ENCODE measurements around the gene MSRB1. TPM values are rescaled to one million over a fixed set of nuclear protein-coding genes. Genes with fewer than 3 reads are reported as not detected.

MSRB1 gene
- total RNA-seq, 1 experiment from 2014 or later = 18.3 TPM

DNA sequence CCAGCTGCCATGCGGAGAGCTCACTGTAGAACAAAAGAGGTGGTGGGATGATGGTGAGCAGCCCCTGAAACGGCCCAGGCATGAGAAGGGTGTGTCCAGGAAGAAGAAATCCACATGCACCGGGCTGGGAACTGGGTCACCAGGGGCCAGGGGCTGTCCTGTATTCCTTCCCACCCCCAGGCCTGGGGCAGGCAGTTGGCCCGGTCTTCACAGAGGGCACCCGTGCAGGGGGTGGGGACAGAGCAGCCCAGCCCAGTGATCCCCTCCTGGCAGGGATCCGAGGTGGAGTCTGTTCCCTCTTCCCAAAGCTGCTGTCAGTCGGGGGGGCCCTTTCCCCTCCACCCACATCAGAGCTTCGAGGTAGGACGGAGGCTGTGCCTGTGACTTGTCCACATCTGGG, 34.0 kb downstream of the MSRB1 start:
- Histone ChIP-seq H3K9me2 (ENCODE audit: insufficient read depth) (no peaks in the 10 kb centered on the region), H3K4me3 (replicated peaks in 1 of 2; ENCODE audit: low read depth in 1 of 2, low read length in 2 of 2) (no peak overlapping the region), H4K20me1 (ENCODE audit: insufficient read depth) (no peaks in the 10 kb centered on the region), H3K9me3 (ENCODE audit: control insufficient read depth in 1 of 2, insufficient read depth in 1 of 2, low read depth in 1 of 2, low read length in 2 of 2) (no peaks in the 10 kb centered on the region), H2AFZ (ENCODE audit: low read depth, low read length, poor library complexity, severe bottlenecking) (no peak overlapping the region), H3K4me1 (ENCODE audit: control insufficient read depth in 1 of 2, insufficient read depth in 2 of 2, low read length in 2 of 2) (peaks cover 17 to 19% of the 10 kb centered on the region in 2 experiments), H3K27ac (ENCODE audit: low read depth, low read length) (no peak overlapping the region), H3K9ac (ENCODE audit: low read length) (no peak overlapping the region), H3K36me3 (ENCODE audit: control insufficient read depth in 1 of 2, insufficient read depth in 2 of 2, low read length in 2 of 2) (no peaks in the 10 kb centered on the region), H3K27me3 (ENCODE audit: insufficient read depth, low read length) (no peaks in the 10 kb centered on the region), H3K79me2 (ENCODE audit: insufficient read depth, low read length) (no peaks in the 10 kb centered on the region), H3K4me2 (ENCODE audit: low read length) (no peak overlapping the region)
- DNase-seq (ENCODE audit: low read depth, low spot score) (no peak), ATAC-seq (no peak)
- POLR2A ChIA-PET = interaction anchor here (1.2 kb wide), 1 partner anchor 12 kb away, joined by 3 read pairs; no protein-coding TSS in a partner anchor
- TF ChIP-seq, protein P1, sequence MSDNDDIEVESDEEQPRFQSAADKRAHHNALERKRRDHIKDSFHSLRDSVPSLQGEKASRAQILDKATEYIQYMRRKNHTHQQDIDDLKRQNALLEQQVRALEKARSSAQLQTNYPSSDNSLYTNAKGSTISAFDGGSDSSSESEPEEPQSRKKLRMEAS (IDR thresholded peaks at IDR 0.05) = no peak
- no peak for TF ChIP-seq EZH2phosphoT487 (IDR thresholded peaks at IDR 0.05; ENCODE audit: borderline replicate concordance)
- no peak for TF ChIP-seq RAD21 (IDR thresholded peaks at IDR 0.05; ENCODE audit: low read depth)
- no peak for TF ChIP-seq TCF7L2 (IDR thresholded peaks at IDR 0.05; ENCODE audit: borderline replicate concordance, extremely low read depth, insufficient read depth, insufficient read length)
- no peak for TF ChIP-seq ELF1 (IDR thresholded peaks at IDR 0.05; ENCODE audit: borderline replicate concordance, low read depth)
- no peak for TF ChIP-seq CBX3 (IDR thresholded peaks at IDR 0.05; ENCODE audit: low read depth)
- TF ChIP-seq, protein P2, sequence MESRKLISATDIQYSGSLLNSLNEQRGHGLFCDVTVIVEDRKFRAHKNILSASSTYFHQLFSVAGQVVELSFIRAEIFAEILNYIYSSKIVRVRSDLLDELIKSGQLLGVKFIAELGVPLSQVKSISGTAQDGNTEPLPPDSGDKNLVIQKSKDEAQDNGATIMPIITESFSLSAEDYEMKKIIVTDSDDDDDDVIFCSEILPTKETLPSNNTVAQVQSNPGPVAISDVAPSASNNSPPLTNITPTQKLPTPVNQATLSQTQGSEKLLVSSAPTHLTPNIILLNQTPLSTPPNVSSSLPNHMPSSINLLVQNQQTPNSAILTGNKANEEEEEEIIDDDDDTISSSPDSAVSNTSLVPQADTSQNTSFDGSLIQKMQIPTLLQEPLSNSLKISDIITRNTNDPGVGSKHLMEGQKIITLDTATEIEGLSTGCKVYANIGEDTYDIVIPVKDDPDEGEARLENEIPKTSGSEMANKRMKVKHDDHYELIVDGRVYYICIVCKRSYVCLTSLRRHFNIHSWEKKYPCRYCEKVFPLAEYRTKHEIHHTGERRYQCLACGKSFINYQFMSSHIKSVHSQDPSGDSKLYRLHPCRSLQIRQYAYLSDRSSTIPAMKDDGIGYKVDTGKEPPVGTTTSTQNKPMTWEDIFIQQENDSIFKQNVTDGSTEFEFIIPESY (IDR thresholded peaks at IDR 0.05; ENCODE audit: extremely low read depth, insufficient replicate concordance, low read length) = no peak
- no peak for TF ChIP-seq CEBPB (IDR thresholded peaks at IDR 0.05; ENCODE audit: low read depth)
- TF ChIP-seq SRF (IDR thresholded peaks at IDR 0.05; ENCODE audit: low read depth) = no peak
- TF ChIP-seq POLR2A (IDR thresholded peaks at IDR 0.05; ENCODE audit: borderline replicate concordance, extremely low read depth, insufficient read depth, insufficient read length) = no peak
- TF ChIP-seq FOSL1 (IDR thresholded peaks at IDR 0.05; ENCODE audit: low read depth) = no peak
- TF ChIP-seq YY1 (IDR thresholded peaks at IDR 0.05; ENCODE audit: extremely low read depth, insufficient replicate concordance, low read depth, low read length) = no peak
- TF ChIP-seq ZFX (IDR thresholded peaks at IDR 0.05) = no peak
- TF ChIP-seq POLR2AphosphoS5 (IDR thresholded peaks at IDR 0.05; ENCODE audit: low read depth, low read length) = no peak
- CTCF ChIA-PET = interaction anchor here (1.5 kb wide), 1 partner anchor 20 kb away, joined by 3 read pairs; no protein-coding TSS in a partner anchor
- RAD21 ChIA-PET (ENCODE audit: low non-redundant PET in 1 of 2, low total read pairs in 2 of 2, uncharacterized antibody in 2 of 2, unreplicated experiment in 2 of 2) = no interaction called here
- intact Hi-C loops (cut with micrococcal nuclease) = no loop called here
- BruUV-seq (replicated peaks) = no TSS peak

Measured in HCT116 (cell line).